Left hindlimb (tissue), 1 donor: ENCODE measurements around the gene RAP1GDS1.
A peak's percentile ranks its signal among the peaks of the same experiment; 100 is the strongest.
"Not testable (repeated sequence)": the region's sequence is repeated elsewhere in the genome, so short reads cannot be mapped to it uniquely, and the experiment has no call there.

Experiments
- DNase-seq: peaks from one replicate; pipeline ENCODE4 v3.0.0-alpha.2; 2018

RAP1GDS1 gene

GRCh38 chr4:98358630-98359248 lies 97.6 kb downstream of the RAP1GDS1 start:
- no peak for DNase-seq

- no peak for DNase-seq
Measured at GRCh38 chr4:98359646-98360045, 98.5 kb downstream of the RAP1GDS1 start.

- no peak for DNase-seq
Measured at GRCh38 chr4:98363431-98363830, 102.2 kb downstream of the RAP1GDS1 start.

- not testable (repeated sequence) for DNase-seq
Measured at GRCh38 chr4:98366275-98366674, 105.1 kb downstream of the RAP1GDS1 start.

GRCh38 chr4:98368000-98368399 lies 106.8 kb downstream of the RAP1GDS1 start:
- not testable (repeated sequence) for DNase-seq

GRCh38 chr4:98369322-98369721 lies 108.1 kb downstream of the RAP1GDS1 start:
- DNase-seq: no peak

- peak; percentile 46 for DNase-seq
Measured at GRCh38 chr4:98374643-98375042, 113.5 kb downstream of the RAP1GDS1 start.

GRCh38 chr4:98377559-98377958 lies 116.4 kb downstream of the RAP1GDS1 start:
- DNase-seq: no peak

- DNase-seq: no peak
Measured at GRCh38 chr4:98381306-98381705, 120.1 kb downstream of the RAP1GDS1 start.

- no peak for DNase-seq
Measured at GRCh38 chr4:98383431-98384106, 122.4 kb downstream of the RAP1GDS1 start.

- no peak for DNase-seq
Measured at GRCh38 chr4:98385831-98386230, 124.6 kb downstream of the RAP1GDS1 start.

GRCh38 chr4:98387345-98388026 lies 126.3 kb downstream of the RAP1GDS1 start:
- no peak for DNase-seq

GRCh38 chr4:98394134-98394533 lies 132.9 kb downstream of the RAP1GDS1 start:
- DNase-seq: no peak

GRCh38 chr4:98399915-98400314 lies 138.7 kb downstream of the RAP1GDS1 start:
- DNase-seq: no peak

GRCh38 chr4:98406819-98407218 lies 145.6 kb downstream of the RAP1GDS1 start:
- no peak for DNase-seq

GRCh38 chr4:98411731-98412130 lies 150.5 kb downstream of the RAP1GDS1 start:
- no peak for DNase-seq

GRCh38 chr4:98416844-98417243 lies 155.7 kb downstream of the RAP1GDS1 start:
- no peak for DNase-seq

- DNase-seq: not testable (repeated sequence)
Measured at GRCh38 chr4:98420151-98420550, 159.0 kb downstream of the RAP1GDS1 start.

GRCh38 chr4:98421111-98421510 lies 159.9 kb downstream of the RAP1GDS1 start:
- DNase-seq: no peak

- no peak for DNase-seq
Measured at GRCh38 chr4:98423009-98423408, 161.8 kb downstream of the RAP1GDS1 start.

- no peak for DNase-seq
Measured at GRCh38 chr4:98430708-98431403, 169.7 kb downstream of the RAP1GDS1 start.

GRCh38 chr4:98433691-98434090 lies 172.5 kb downstream of the RAP1GDS1 start:
- no peak for DNase-seq

- no peak for DNase-seq
Measured at GRCh38 chr4:98434816-98435215, 173.6 kb downstream of the RAP1GDS1 start.
